T-helper 2 cell (primary cell): ENCODE results near the gene CADM1.

Experiments
- DNase-seq, 5 experiments: peaks; one replicate each; pipeline versions ENCODE4 v3.0.0 to v3.0.0-alpha.2; 2012 to 2022

Gene CADM1

GRCh38 chr11:115144014-115144413 is 360.2 kb downstream of the CADM1 start:
- DNase-seq, result no peak

DNA sequence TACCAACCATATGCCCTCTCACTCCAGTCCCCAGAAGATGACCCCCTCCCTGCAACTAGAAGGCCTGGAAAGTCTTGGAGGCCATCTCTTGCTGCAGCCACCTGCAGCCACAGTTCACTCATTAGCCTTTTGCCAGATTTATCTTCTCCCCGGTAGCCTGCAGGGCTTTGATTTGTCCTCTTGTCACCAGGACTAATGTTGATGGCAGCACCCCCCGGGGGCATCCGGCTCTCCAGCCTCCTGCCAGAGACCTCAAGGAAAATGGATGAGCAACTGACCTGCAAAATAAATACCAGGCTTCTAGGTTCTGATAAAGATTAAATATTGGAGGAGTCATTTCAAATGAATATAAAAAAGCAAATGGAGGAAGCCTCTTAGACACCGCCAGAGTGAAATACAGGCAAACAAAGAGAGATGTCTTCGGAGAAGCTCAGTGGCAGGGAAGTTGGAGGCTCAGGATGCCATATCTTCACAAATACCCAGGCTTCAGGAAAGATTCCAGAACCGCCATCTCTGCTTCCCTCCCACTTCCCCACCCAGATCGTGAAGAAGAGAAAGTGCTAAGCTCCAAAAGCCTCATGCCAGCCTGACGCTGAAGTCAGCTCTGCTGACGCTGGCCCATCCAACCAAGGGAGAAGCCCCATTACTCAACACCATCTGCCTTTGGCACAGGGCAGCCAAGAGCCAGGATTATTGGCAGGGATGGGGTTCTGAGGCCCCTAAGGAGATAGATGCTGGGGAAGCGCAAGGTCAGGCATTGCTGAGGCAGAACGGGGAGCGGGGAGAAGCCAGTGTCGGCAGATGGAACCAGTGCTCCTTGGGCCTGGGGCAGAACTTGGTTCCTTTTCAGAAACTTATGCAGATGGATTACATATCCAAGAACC is 362.7 kb downstream of the CADM1 start:
- no peak for DNase-seq

DNA sequence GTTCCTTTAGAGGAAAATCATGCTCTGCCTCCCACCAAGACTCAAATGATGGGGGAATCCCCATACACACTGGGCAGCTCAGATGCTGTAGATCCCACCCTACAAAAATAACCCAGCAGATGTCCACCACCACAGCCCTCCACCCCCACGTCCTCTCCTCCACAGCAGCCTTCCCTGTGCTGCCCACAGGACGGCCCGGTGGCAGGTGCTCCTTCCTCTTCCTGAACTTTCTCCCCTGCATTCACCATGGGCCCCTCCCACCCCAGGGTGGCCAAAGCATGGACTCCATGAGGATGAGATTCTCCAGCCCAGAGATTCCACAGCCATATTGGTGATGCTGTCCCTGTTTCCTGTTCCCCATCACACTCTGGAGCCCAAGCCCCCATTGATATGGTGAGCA is 368.3 kb downstream of the CADM1 start:
- no peak for DNase-seq

DNA sequence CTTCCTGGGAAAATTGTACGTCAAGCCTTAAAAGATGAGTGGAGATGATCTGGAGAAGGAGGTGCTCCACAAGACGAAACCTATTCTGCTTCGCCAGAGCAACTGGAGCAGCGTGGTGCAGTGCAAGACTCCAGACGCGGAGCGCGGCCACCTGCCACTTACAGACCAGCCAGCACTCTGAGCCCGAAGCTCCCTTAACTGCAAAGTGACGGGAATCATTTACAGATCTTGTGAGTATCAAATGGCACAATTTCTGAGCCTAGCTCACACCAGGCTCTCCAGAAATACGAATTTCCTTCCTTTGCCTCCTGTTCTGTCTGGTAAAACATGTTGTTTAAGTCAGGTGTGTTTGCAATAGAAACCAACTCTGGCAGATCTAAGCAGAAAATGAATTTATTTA is 369.3 kb downstream of the CADM1 start:
- DNase-seq, result no peak

DNA sequence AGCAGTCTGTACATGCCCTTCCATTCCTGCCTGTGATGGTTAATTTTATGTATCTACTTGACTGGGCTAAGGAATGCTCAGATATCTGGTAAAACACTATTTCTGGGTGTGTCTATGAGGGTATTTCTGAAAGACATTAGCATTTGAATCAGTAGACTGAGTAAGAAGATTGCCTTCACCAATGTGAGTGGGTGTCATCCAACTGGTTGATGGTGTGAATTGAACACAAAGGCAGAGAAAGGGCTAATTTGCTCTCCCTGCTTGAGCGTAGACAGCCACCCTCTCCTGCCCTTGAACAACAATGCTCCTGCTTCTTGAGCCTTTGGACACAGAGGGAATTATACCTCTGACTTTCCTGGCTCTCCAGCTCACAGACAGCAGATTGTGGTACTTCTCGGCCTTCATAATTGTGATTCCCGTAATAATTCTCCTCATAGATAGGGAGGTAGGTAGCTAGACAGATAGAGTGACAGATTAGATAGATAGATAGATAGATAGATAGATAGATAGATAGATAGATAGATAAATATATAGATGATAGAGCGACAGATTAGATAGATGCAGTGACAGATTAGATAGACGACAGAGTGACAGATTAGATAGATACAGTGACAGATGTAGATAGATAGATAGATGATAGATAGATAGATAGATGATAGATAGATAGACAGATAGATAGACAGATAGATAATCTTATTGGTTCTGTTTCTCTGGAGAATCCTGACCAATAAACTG is 370.6 kb downstream of the CADM1 start:
- no peak for DNase-seq

DNA sequence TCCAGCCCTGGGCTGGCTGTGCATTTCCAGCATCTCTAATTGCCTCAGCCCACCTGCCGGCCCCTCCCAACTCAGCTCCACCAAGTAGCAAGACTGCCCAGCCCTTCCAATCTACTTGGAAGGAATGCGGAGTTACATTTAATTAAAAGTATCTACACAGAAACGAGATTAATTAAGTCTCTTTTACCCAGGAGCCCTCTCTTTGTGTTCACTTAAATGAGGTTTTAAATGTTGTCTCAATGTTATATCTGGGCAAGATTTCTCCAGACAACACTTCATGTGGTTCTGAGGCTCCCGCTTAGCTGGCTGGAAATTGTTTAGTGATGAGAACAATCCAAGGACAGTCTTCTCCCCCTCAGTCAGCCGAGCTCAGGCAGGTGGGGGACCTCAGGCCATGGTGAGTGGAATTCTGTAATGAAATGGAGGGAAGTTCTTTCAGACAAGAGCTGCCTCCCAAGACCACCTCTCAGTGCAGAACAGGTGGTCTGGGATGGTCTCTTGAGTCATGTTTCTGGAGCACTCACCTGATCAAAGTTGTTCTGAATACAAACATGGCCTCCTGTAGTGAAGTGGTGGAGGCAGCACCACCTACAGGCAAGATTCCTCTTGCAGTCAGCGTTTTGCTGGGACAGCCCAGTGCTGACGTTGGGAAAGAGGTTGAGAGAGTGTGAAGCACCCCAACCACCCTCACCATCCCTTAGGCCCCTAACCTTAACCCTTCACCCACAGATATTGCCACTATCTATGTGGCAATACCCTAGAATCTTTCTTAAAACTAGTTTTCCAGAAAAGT is 371.6 kb downstream of the CADM1 start:
- DNase-seq, result peak in 1 of 5 experiments; percentile 10

DNA sequence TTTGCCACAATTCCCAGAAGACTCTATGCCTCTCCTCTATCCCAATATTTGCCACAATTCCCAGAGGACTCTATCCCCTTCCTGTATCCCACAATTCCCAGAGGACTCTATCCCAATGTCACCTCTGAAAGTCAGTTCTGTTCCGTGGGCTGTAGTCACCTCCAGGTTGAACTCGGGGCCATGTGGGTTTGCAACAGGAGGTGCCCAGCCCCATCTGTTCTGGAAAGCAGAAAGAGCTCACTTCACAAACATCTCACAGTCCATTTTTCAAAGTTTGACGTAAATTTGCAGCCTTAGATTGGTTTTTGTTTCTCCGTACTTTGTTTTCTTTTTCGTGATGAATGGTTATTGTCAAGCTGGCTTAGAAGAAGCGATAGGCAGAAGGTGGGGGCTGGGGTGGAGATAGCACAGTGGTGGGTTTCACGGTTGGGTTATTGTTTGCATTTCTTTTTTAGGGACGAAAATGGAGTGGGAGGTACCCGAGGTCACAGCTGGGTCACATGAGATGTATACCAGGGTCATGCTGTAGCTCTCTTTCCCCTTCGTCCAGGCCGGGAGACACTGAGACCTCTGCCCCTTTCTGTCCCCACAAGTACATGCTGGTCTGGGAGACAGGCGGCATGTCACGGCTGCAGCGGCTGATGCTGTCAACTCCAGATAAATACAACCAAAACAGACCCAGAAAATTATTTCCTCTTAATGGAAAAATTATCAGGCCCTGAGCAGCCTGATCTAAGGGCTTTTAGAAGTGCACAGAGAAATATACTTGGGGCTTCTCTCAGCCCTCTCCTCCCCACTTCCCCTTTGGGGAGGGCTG is 374.5 kb downstream of the CADM1 start:
- no peak for DNase-seq

DNA sequence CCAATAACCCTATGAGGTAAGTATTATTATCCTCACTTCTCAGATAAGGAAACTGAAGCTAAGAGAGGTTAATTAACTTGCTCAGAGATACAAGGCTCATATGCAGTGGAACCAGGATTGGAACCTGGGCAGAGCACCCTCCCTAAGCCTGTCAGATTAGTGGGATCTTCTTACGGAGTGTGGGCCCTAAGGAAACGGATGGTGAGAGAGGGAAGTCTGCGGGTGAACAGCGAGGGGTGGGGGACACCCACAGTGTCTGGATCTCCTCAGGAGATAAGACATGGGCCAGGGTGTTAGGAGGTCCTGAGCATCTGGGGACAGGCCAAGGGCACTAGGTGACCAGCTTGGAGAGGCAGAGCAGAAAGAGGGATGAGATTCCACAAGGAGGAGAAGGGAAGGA is 376.0 kb downstream of the CADM1 start:
- DNase-seq, result no peak

DNA sequence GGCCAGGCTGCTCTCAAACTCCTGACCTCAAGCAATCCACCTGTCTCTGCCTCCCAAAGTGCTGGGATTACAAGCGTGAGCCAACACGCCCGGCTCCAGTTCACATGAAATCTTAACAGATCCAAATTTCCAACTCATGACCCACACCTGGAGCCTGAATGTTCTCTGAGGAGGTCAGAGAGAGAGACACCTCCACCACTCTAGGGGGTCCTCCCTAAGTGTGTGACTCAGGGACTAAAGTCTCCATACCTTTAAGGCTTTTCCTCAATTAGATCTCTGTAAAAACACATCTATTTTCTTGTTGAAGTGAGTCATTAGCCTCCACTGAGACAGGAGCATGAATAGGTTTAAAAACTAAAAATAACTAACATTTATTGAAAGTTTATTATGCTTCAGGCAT is 376.4 kb downstream of the CADM1 start:
- DNase-seq, result no peak

DNA sequence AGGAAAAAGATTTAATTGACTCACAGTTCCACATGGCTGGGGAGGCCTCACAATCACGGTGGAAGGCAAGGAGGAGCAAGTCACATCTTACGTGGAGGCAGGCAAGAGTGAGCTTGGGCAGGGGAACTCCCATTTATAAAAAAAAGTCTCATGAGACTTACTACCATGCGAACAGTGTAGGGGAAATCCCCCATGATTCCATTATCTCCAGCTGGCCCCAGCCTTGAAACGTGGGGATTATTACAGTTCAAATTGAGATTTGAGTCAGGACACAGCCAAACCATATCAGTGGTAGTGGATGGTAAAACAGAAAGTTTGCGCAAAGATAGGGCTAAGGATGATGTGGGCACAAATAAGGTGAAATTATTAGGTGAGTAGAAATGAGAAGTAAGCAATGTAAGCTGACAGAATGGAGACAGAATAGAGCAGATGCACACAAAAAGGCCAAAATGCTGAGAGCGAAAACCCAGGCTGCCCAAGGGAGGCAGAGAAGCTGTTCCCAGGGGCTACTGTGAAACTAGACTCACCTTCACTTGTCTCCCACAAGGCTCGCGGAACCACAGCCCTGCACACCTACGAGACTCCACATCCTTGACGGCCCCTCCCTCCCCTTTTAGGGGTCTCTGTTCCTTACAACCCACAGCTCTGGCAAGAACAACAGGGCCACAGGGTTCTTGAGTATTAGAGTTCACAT is 377.6 kb downstream of the CADM1 start:
- DNase-seq, result peak in 1 of 5 experiments; percentile 35

- DNase-seq, result no peak
Measured at GRCh38 chr11:115126092-115126491, 378.1 kb downstream of the CADM1 start.

GRCh38 chr11:115124786-115125185 is 379.4 kb downstream of the CADM1 start:
- DNase-seq, result no peak

DNA sequence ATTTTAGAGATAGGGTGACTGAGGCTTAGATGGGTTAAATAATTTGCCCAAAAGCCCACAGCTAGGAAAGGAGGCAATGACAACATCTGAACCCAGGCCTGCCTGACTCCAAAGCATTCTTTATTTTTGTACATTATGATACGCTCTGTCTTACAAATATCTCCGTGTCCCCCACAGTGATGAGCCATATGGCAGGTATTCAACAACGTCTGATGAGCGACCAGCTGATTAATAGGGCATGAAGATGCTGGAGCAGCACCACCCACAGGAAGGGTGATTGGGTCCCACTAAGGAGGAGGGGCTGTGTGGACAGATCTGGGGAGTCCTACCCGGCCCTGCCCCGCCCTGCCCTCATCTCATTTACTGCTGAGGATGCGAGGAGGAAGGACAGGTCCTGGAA is 380.6 kb downstream of the CADM1 start:
- DNase-seq, result no peak

GRCh38 chr11:115122274-115122673 is 381.9 kb downstream of the CADM1 start:
- DNase-seq, result no peak
